ENCODE results near the gene CHURC1.
"Not testable (repeated sequence)": the region's sequence is repeated elsewhere in the genome, so short reads cannot be mapped to it uniquely, and the experiment has no call there.

The CHURC1 gene

DNA sequence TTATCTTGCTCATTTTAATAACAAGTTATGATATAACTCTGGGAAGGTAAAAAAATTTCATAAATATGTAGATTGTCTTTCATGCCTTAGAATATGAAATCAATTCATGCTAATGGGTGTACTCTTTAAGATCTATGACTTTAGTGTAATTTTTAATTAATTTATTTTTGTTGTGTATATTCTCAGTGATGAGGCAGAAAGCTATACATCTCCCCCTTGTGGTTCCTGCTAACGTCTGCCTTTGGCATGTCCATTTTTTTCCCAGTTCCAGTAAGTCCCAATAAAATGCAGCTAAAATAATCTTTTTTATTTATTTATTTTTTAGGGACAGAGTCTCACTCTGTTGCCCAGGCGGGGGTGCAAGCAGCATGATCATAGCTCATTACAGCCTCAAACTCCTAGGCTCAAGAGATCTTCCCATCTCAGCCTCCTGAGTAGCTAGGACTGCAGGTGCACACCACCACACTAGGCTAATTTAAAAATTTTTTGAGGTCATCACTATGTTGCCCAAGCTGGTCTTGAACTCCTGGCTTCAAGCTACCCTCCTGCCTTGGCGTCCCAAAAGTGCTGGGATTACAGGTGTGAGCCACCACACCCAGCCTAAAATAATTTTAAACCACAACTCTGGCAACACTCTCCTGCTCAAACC is 3.3 kb upstream of the CHURC1 start:
- DNase-seq = no peak

DNA sequence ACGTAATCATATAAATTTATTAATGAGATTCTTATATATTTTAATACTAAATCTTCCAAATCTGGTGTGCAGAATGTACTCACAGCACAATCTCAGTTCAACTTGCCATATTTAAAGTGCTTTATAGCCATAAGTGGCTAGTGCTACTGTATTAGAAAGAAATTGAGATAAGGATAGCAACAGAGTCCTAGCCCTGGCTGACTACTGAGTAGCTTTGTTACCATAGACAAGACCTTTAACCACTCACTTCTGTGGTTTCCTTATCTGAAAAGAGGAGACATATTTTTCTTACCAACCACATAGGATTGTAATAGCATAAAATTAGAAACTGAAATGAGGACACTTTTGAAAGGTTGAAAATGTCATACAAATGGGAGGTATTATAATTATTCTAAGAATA is 2.0 kb upstream of the CHURC1 start:
- no peak for DNase-seq

DNA sequence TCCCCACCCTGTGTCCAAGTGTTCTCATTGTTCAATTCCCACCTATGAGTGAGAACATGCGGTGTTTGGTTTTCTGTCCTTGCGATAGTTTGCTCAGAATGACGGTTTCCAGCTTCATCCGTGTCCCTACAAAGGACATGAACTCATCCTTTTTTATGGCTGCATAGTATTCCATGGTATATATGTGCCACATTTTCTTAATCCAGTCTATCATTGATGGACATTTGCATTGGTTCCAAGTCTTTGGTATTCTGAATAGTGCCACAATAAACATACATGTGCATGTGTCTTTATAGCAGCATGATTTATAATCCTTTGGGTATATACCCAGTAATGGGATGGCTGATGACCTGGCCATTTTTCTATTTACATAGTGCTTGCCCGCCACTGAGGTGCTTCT is 778 bp upstream of the CHURC1 start:
- not testable (repeated sequence) for DNase-seq

DNA sequence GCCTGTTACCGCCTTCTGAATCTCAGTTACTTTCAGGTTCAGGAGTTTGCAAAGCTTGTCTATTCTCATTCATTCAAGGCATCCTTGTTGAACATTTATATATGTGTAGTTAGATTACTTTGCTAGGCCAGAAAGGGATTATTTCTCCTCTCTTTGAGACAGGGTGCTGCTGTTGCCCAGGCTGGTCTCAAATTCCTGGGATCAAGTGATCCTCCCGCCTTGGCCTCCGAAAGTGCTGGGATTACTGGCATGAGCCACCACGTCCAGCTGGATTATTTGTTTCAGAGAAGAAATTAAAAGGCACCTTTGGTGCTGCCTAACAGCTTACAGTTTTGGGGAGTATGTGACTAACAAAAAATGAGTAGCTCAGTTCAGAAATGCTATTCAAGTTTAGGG is 772 bp downstream of the CHURC1 start:
- DNase-seq = no peak

DNA sequence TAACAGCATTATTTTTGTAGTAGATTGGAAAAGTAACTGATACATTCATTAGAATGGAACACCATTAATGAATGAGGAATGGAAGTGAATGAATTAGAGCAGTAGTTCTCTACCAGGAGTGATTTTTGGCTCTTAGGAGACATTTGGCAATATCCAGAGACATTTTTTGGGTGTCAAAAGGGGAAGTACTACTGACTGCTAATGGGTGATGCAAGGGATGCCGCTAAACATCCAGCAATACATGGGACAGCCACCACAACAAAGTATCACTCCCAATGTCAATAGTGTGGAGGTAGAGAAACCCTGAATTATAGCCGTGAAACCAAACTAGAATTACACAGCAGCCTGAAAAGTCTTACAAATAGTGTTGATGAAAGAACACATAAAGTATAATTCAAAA is 1.5 kb downstream of the CHURC1 start:
- DNase-seq = no peak

DNA sequence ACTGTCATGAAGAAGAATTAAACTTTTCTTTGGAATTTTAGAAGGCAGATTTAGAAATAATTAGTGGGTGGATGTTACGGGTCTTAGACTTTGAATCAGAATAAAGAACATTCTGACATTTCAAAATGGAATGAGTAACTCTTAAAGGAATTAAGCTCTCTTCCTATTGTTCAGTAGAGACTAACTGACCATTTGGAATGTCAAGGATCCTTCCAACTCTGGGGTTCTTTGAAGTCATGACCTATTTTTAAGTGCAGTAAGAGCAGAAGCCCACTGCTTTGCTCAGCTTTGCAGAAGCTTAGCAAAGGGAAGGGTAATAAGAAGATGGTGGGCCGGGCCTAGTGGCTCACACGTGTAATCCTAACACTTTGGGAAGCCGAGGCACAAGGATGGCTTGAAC is 4.0 kb downstream of the CHURC1 start:
- DNase-seq = no peak

DNA sequence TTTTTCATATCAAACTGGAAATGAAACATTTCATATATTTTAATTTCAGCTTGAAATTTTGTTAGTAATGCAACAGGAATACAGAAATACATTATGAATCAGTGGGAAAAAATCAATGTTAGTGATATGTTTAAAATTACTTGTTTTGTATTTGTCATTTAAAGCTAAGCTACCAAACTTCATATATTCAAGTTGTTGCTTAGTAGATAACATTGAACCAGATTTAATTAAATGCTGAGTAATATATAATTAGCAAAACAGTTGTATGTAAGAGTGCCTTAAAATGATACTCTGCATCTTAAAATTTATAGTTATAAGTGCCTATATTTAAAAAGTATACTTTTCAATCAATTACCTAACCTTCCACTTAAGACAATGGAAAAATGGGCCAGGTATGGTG is 5.0 kb downstream of the CHURC1 start:
- no peak for DNase-seq

DNA sequence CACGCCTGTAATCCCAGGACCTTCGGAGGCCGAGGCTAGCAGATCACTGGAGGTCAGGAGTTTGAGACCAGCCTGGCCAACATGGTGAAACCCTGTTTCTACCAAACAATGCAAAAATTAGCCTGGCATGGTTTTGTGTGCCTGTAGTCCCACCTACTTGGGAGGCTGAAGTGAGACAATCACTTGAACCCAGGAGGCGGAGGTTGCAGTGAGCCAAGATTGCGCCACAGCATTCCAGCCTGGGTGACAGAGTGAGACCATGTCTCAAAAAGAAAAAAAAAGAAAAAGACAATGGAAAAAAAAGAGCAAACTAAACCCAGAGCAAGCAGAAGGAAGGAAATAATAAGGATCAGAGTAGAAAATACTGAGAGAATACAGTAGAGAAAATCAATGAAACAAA is 5.4 kb downstream of the CHURC1 start:
- DNase-seq = no peak

DNA sequence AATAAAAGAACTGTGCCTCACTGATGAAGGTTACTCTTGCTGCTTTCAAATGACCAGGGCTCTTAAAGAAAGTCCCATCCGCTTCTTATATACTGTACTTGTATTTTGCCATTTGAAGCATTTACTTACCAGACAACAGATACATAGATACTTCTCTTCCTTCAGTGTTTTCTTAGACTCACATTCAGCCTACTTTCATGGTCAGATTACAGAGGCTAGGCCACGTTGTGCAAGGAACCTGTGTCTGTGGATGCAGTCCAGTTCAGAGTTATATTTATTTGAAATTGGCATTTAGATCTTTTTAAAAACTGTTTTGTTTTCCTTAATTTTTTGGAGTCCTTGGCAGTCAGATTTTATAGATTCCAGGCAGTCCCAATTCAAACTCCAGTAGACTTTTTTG is 6.2 kb downstream of the CHURC1 start:
- DNase-seq = no peak

DNA sequence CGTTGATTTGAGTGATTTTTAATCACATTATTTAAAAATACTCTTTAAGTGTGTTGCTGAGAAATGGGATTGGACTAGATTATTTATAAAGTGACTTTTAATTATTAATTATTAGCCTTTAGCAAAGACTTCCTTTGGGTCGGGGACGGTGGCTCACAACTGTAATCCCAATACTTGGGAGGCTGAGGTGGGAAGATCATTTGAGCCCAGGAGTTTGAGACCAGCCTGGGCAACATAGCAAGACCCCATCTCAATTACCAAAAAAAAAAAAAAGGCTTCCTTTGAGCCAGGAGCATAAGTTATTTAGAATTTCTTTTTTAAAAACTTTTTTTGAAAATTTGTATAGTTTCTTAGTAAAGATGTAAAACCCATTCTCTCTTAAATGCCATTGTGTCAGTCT is 8.8 kb downstream of the CHURC1 start:
- no peak for DNase-seq

DNA sequence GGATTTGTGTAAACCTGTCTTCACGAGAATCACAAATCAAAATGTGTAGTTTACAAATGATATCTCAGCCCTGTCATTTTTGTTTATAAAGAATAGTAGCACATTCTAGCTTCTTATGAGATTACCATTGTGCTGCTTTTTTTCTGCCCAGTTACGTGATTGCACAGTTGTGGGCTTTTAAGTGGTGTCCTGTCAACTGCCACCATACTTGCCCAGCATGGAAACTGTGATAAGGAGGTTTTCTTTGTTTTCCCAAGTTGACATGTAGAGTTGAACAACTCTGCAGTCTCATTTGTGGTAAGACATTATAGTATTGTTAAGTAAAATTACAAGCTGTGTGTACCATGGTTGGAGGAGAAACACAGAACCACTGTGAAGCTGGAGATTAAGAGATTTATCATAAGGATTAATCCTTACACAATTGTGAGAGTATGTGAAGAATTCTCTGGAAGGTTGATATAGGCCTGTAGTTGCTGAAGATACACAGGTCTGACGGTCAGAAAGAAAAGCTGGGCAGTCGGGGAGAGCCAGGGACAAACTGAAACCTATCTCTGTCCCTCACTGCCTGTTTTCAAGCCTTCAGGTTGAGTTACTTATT is 12.2 kb downstream of the CHURC1 start:
- DNase-seq = no peak

DNA sequence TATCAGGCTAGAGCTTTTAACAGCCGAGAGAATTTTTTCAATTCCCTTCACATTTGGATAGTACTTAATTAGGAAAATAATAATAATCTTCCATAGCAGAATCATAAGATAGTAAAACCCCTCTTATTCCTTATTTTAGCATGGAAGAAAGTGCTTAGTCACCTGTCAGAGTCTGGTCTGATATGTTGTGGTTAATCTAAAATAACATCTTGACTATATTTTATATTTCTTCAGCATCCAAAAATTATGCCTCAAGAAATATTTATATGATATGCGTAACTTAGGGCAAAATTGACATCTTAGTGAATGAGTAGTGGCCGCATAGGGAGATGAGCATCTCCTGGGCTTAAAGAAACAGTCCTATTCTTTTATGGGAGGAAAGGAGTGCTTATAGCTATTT is 12.8 kb downstream of the CHURC1 start:
- no peak for DNase-seq

DNA sequence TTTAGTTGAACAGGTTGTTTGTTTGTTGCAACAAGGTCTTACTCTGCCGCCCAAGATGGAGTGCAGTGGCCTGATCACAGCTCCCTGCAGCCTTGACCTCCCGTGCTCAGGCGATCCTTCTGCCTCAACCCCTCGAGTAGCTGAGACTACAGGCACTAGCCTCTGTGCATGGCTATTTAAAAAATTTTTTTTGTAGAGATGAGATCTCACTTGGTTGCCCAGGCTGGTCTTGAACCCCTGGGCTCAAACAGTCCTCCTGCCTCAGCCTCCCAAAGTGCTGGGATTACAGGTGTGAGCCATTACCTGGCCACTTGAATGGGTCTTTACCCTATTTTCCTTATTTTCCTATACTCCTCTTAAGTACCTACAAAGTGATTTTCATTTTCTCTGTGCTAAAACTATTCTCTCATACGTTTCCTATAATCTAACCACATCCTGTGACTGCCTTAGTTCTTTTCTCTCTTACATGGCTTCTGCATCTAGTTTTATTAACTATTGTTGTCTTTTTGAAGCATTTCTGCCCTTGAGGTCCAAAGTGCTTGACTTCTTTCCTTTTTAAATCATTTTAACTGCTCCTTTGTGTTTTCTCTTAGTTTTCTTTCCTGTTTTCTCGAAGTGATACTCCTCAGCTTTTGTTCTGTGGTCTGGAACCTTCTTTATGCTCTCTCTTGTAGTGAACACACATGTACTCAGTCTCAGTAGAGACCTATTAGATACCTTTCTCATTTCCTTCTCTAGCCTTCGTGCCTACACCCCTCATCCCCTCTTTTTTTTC is 14.2 kb downstream of the CHURC1 start:
- no peak for DNase-seq

DNA sequence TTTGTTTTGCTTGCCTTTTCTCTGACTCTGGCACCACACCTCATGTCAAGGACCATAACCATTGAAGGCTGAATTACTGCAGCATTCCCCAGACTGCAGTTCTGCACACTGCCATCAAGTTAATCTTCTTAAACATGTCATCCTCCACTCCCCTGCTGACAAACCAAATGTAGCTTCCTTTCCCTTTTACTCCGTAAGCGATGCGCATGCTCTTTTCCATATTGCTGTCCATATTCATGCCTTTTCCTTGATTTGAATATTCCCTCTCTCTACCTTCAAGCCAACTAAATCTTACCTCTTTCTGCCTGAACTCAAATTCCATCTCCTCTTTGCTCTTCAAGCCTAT is 14.7 kb downstream of the CHURC1 start:
- DNase-seq = no peak

DNA sequence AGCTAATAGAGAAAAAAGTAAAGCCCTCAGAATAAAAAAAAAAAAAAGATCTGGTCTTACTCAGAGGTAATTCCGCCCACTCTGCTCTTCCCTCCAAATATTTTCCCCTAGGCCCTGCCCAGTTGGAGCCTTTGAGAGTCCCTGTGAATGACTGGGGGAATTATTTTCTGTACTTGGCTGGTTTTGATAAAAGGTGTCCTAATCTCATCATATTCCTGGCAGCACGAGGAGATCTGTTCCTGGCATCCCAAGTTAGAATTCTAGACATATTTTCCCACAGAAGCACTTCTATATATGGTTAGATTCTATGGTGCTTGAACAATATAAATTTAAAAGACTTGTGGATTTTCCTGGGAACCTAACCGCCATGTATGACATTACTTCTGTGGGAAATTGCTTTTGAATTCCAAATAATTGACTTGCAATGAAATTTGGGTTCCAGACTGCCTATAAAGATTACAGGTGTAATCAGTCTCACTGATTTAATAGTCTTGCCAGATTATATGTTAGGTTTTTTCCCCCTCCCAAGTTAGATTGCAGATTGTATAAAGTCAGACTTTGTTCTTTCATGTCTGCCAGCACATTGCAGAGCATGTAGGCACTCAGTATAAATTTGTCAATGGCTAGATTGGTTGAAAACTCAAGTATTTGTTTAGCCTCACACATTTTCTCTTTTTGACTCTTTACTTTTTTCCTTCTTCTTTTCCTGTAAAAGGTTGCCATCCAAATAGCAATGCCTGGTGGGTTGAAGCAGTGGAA is 16.0 kb downstream of the CHURC1 start:
- DNase-seq = no peak

DNA sequence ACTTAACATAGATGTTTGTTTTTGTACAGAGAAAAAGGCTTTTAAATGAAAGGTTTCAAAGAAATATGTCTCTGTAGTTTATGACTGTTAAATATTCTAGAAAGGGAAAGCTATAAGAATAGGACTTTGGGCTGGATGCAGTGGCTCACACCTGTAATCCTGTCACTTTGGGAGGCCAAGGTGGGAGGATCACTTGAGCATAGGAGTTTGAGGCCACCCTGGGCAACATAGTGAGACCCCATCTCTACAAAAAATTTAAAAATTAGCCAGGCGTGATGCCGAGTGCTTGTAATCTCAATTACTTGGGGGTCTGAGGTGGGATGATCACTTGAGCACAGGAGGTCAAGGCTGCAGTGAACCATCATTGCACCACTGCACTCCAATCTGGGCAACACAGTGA is 16.9 kb downstream of the CHURC1 start:
- no peak for DNase-seq

DNA sequence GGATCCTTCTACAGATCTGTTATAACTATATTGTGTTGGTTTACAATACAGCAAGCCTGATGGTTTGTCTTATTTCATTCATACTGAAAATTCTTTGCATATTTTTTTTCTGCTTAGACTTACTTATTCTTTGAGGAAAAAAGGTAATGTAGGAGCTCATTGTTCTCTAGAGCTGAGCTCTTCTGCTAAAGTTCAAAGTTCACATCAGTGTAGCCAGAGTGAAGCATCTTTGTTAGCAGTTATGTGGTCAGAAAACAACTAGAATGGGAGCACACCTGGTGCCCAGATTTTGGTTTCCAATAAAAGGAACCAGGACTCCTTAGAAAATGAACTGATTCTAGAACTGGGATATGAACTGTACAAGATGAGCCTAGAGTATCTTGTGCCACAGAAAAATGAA is 18.0 kb downstream of the CHURC1 start:
- no peak for DNase-seq

DNA sequence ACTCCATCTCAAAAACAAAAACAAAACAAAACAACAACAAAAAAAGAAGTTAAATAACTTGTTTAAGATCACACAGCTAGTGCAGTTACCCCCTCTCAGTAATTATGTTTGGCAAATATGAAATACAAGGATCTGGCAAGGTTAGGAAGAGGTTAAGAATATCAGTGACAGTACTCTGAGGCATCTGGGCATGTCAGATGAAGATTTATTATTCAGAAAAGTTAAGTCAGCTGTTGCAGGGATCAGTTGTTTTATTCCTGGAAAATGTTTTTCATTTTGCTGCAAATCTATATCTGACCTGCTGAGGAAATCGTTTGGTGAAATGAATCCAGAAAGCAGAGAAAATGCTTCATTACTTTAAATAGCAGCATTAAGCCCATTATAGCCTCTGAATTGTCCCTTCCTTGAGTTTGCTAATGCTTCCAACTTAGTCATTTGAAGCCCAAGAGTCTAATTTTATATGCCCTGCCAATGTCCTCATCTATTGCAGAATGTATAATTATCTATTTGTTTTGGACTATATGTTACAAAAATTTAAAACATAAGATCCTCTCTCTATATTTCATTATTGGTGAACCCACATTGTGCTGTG is 20.2 kb downstream of the CHURC1 start:
- no peak for DNase-seq

DNA sequence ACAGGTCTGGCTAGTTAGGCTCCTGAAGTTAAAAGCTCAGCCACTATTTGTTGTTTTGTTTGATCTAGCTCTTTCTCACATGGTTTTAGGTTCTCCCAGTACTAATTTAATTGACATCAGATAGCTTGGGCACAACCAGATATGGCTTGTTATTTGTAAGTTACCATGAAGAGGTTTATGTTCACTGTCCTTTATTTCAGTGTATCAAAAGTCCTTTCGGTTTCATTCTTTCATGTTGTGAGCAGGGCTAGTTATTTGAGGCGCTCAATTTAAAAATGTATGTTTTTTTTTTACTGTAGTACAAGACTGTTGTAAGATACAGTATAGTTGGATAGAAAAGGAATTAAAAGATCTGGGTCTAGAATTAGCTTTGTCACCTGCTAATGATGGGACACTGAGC is 21.3 kb downstream of the CHURC1 start:
- no peak for DNase-seq

DNA sequence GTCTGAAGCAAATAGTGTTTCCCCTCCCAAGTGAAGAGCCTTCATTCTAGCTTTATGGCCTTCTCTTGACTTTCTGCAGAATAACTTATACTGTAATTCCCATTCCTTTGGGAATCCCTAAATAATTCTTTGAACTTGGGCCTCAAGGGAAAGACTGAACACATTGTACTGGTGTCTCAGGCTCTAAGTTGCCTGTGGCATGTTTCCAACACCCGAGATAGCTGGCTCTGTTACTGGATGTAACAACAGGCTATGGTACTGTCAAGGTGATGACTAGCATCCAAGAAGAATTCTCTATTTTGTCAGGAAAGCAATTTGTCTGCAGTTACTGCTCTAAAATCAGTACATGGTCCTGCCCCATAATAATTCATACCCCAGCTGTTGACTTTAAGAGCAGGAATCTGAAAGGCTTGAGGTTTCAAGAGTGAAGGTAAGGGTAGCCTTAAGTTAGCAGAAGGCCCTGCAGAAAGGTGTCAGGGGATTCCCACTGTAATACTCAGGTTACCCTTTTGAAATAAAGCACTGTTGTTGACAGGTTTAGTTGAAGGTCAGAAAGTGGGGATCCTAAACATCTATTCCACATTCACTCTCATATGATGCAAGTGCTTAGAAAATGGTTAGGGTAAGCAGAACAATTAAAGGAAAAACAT is 23.0 kb downstream of the CHURC1 start:
- no peak for DNase-seq

DNA sequence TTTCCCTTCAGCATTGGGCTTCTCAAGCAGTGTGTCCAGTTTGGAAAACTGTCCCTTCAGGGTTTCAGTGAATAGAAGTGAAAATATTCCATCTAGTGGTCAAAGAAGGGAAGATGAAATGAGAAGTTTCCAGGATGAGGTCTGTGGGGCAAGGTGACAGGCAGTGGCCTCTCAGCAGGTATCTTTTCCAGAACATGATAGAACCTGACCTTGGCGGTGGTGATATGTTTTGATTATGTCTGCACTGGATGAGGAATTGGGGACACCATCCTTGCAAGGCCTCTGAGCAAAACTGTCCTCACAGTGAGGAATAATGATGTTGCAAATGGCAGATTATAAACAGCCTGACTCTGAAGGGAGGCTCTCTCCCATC is 23.6 kb downstream of the CHURC1 start:
- DNase-seq = peak in 1 of 2 experiments; percentile 6

DNA sequence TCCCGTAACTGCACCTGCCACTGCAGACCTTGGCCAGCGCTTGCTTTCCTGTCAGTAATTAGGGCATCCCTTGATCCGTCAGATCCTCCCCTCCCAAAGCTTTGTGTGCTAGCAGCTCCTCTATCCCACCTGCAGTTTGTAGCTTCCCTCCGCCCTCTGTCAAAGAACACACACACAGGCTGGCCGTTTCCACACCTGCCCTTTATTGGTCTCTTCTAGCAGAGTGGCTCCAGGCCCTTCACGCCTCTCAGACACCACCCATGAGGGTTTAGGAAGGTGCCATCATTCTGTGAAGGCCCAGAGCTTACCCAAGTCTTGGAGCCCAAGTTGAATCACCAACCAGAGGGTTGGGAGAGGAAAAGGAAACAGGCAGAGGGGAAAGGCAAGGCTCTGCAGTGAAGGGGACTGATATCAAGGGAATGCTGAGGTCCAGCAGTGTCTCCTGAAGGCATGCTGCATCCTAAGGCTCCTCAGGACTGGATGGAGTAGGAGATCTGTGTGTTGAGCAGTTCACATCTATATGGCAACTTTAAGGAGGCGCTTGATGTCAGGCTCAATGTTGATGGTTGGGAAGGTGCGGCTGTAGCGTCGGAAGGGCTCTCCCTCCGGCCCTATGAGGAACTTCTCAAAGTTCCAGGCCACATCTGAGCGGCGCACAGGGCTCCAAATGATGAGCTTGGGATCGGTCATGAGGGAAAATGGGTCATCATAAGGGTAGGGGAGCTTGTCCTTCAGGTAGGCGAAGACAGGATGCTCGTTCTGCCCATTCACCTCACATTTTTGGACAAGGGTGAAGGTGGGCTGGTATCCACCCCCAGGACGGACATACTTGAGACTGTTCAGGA is 24.9 kb downstream of the CHURC1 start:
- DNase-seq = peak; percentile 11 to 13
